IPS DF 4.7 (cell line): ENCODE results near the gene CASP8.

Experiments used
- DNase-seq: peaks from one replicate; pipeline ENCODE4 v3.0.0-alpha.2; 2013; ENCODE audit warnings: low spot score; ENCODE audit errors: extremely low read depth

The CASP8 gene

DNA sequence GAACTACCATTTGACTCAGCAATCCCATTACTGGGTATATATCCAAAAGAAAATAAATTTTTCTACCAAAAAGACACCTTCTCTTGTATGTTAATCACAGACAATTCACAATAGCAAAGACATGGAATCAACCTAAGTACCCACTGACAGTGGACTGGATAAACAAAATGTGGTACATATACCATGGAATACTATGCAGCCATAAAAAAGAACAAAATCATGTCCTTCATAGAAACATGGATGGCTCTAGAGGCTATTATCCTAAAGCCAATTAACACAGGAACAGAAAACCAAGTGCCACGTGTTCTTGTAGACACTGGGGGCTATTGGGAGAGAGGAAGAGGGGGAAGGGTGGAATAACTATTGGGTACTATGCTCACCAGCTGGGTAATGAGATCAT is 69.1 kb downstream of the CASP8 start:
- no peak for DNase-seq
